ENCODE measurements around the gene NTHL1. TPM values are rescaled to one million over a fixed set of nuclear protein-coding genes. Genes with fewer than 3 reads are reported as not detected.

The NTHL1 gene
- polyA plus RNA-seq, 3 donors: 9.2 to 22.4 (median 9.6) TPM

DNA sequence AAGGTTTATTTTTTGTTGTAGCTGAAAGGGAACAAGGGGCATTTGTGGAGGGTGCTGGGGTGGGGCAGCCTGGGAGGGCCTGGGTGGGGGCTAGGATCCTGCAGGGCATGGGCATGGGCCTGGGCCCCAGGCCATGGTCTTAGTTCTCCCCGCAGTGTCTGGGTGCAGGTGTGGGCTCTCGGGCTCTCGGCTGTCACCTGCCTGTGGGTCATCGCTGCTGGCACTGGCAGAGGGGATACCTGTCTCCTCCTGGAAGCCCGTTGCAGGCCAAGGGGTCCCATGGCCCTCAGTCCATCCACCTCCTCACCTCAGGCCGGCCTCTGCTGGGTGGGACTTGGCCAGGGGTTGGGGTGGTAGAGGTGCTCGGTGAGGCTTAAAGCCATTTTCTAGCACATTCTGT is 30.5 kb upstream of the NTHL1 start:
- no peak overlapping the region for H3K4me3 ChIP-seq (replicated peaks in 1 of 3; ENCODE audit: low read depth in 2 of 3, low read length in 3 of 3)
- intact Hi-C loops (cut with micrococcal nuclease): no loop called here
- Mint-ChIP-seq H3K9me3 (no peaks in the 10 kb centered on the region), H3K4me1 (no peaks in the 10 kb centered on the region), H3K27ac (no peak overlapping the region), H3K27me3 (ENCODE audit: low read depth in 3 of 3) (peaks cover 0 to 3% (median 1%) of the 10 kb centered on the region in 3 donors), H3K4me3 (no peak overlapping the region), H3K36me3 (peaks cover 60 to 83% of the 10 kb centered on the region in 2 donors)
- TF ChIP-seq, protein P1, sequence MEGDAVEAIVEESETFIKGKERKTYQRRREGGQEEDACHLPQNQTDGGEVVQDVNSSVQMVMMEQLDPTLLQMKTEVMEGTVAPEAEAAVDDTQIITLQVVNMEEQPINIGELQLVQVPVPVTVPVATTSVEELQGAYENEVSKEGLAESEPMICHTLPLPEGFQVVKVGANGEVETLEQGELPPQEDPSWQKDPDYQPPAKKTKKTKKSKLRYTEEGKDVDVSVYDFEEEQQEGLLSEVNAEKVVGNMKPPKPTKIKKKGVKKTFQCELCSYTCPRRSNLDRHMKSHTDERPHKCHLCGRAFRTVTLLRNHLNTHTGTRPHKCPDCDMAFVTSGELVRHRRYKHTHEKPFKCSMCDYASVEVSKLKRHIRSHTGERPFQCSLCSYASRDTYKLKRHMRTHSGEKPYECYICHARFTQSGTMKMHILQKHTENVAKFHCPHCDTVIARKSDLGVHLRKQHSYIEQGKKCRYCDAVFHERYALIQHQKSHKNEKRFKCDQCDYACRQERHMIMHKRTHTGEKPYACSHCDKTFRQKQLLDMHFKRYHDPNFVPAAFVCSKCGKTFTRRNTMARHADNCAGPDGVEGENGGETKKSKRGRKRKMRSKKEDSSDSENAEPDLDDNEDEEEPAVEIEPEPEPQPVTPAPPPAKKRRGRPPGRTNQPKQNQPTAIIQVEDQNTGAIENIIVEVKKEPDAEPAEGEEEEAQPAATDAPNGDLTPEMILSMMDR (IDR thresholded peaks at IDR 0.05): no peak
- H3K4me2 ChIP-seq (replicated peaks; ENCODE audit: extremely low read depth, low read length, poor library complexity, severe bottlenecking): no peak overlapping the region
- H3K27me3 ChIP-seq (ENCODE audit: control insufficient read depth in 2 of 2, insufficient read depth in 2 of 2, low read length in 2 of 2): no peaks in the 10 kb centered on the region
- WGBS (ENCODE audit: insufficient coverage): 95% methylated on average over 4 of the region's 7 CpGs
- H3K9ac ChIP-seq (ENCODE audit: insufficient read depth, low read length, poor library complexity, severe bottlenecking): no peak overlapping the region
- no peaks in the 10 kb centered on the region for H3K4me1 ChIP-seq (ENCODE audit: control insufficient read depth in 1 of 2, insufficient read depth in 2 of 2, low read length in 2 of 2)
- no peaks in the 10 kb centered on the region for H3K9me3 ChIP-seq (replicated peaks in 1 of 2; ENCODE audit: control insufficient read depth in 1 of 2, insufficient read depth in 1 of 2, low read length in 2 of 2)
- H3K36me3 ChIP-seq (replicated peaks in 1 of 2; ENCODE audit: control insufficient read depth in 1 of 2, insufficient read depth in 2 of 2, low read length in 2 of 2): peaks cover 77 to 92% of the 10 kb centered on the region in 2 donors
- no peak overlapping the region for H3K27ac ChIP-seq (ENCODE audit: low read depth in 1 of 2, low read length in 2 of 2)
- no peaks in the 10 kb centered on the region for H4K20me1 ChIP-seq (ENCODE audit: insufficient read depth, low read length)
- H3K79me2 ChIP-seq (ENCODE audit: insufficient read depth, low read length): no peaks in the 10 kb centered on the region
- DNase-seq: no peak
- no peak overlapping the region for H2AFZ ChIP-seq (ENCODE audit: insufficient read depth, low read depth, low read length, poor library complexity, severe bottlenecking)

GRCh38 chr16:2077696-2078095 is 30.1 kb upstream of the NTHL1 start:
- Mint-ChIP-seq H3K4me1 (no peaks in the 10 kb centered on the region), H3K4me3 (no peak overlapping the region), H3K27me3 (ENCODE audit: low read depth in 3 of 3) (peaks cover 0 to 3% (median 0%) of the 10 kb centered on the region in 3 donors), H3K27ac (peak overlapping the region in 1 of 7 donors; percentile 22), H3K36me3 (peaks cover 61 to 87% of the 10 kb centered on the region in 2 donors), H3K9me3 (no peaks in the 10 kb centered on the region)
- TF ChIP-seq, protein P1 (IDR thresholded peaks at IDR 0.05): no peak
- Histone ChIP-seq H3K36me3 (replicated peaks in 1 of 2; ENCODE audit: control insufficient read depth in 1 of 2, insufficient read depth in 2 of 2, low read length in 2 of 2) (peaks cover 77 to 92% of the 10 kb centered on the region in 2 donors), H3K4me3 (replicated peaks in 1 of 3; ENCODE audit: low read depth in 2 of 3, low read length in 3 of 3) (no peak overlapping the region), H3K27me3 (ENCODE audit: control insufficient read depth in 2 of 2, insufficient read depth in 2 of 2, low read length in 2 of 2) (no peaks in the 10 kb centered on the region), H3K27ac (ENCODE audit: low read depth in 1 of 2, low read length in 2 of 2) (no peak overlapping the region), H3K4me1 (ENCODE audit: control insufficient read depth in 1 of 2, insufficient read depth in 2 of 2, low read length in 2 of 2) (no peaks in the 10 kb centered on the region), H3K4me2 (replicated peaks; ENCODE audit: extremely low read depth, low read length, poor library complexity, severe bottlenecking) (no peak overlapping the region), H2AFZ (ENCODE audit: insufficient read depth, low read depth, low read length, poor library complexity, severe bottlenecking) (no peak overlapping the region), H3K9ac (ENCODE audit: insufficient read depth, low read length, poor library complexity, severe bottlenecking) (no peak overlapping the region), H4K20me1 (ENCODE audit: insufficient read depth, low read length) (no peaks in the 10 kb centered on the region), H3K9me3 (replicated peaks in 1 of 2; ENCODE audit: control insufficient read depth in 1 of 2, insufficient read depth in 1 of 2, low read length in 2 of 2) (no peaks in the 10 kb centered on the region), H3K79me2 (ENCODE audit: insufficient read depth, low read length) (no peaks in the 10 kb centered on the region)
- WGBS (ENCODE audit: insufficient coverage): 97% methylated on average over 21 of the region's 21 CpGs
- DNase-seq: no peak
- intact Hi-C loops (cut with micrococcal nuclease): no loop called here
